ENCODE data around the gene FLRT3.

Gene FLRT3

GRCh38 chr20:14304472-14304871 is 32.9 kb downstream of the FLRT3 start:
- DNase-seq (ENCODE audit: insufficient read length, low spot score) (no peak), FAIRE-seq (no peak)
- TF ChIP-seq POLR2AphosphoS5 (IDR thresholded peaks at IDR 0.05; ENCODE audit: low read depth, low read length) (no peak), POLR2A (IDR thresholded peaks at IDR 0.05; ENCODE audit: low read depth, low read length) (no peak), SPI1 (IDR thresholded peaks at IDR 0.05; ENCODE audit: low read depth, low read length) (no peak), TAF1 (IDR thresholded peaks at IDR 0.05; ENCODE audit: low read depth, low read length) (no peak), POU2F2 (IDR thresholded peaks at IDR 0.05; ENCODE audit: low read depth, low read length) (no peak), PAX5 (IDR thresholded peaks at IDR 0.05; ENCODE audit: insufficient read depth, low read length, severe bottlenecking) (no peak)

- DNase-seq (ENCODE audit: insufficient read length, low spot score) (no peak), FAIRE-seq (no peak)
- TF ChIP-seq POLR2A (IDR thresholded peaks at IDR 0.05; ENCODE audit: low read depth, low read length) (no peak), TAF1 (IDR thresholded peaks at IDR 0.05; ENCODE audit: low read depth, low read length) (no peak), POU2F2 (IDR thresholded peaks at IDR 0.05; ENCODE audit: low read depth, low read length) (no peak), PAX5 (IDR thresholded peaks at IDR 0.05; ENCODE audit: insufficient read depth, low read length, severe bottlenecking) (no peak), SPI1 (IDR thresholded peaks at IDR 0.05; ENCODE audit: low read depth, low read length) (no peak), POLR2AphosphoS5 (IDR thresholded peaks at IDR 0.05; ENCODE audit: low read depth, low read length) (no peak)
These were observed 33.8 kb downstream of the FLRT3 start for GRCh38 chr20:14303651-14304050.

- FAIRE-seq (no peak), DNase-seq (ENCODE audit: insufficient read length, low spot score) (no peak)
- TF ChIP-seq TAF1 (IDR thresholded peaks at IDR 0.05; ENCODE audit: low read depth, low read length) (no peak), POLR2A (IDR thresholded peaks at IDR 0.05; ENCODE audit: low read depth, low read length) (no peak), POU2F2 (IDR thresholded peaks at IDR 0.05; ENCODE audit: low read depth, low read length) (no peak), SPI1 (IDR thresholded peaks at IDR 0.05; ENCODE audit: low read depth, low read length) (no peak), POLR2AphosphoS5 (IDR thresholded peaks at IDR 0.05; ENCODE audit: low read depth, low read length) (no peak), PAX5 (IDR thresholded peaks at IDR 0.05; ENCODE audit: insufficient read depth, low read length, severe bottlenecking) (no peak)
These were observed 34.3 kb downstream of the FLRT3 start for GRCh38 chr20:14303106-14303505.

GRCh38 chr20:14299831-14300230 is 37.6 kb downstream of the FLRT3 start:
- DNase-seq (ENCODE audit: insufficient read length, low spot score) (no peak), FAIRE-seq (no peak)
- TF ChIP-seq PAX5 (IDR thresholded peaks at IDR 0.05; ENCODE audit: insufficient read depth, low read length, severe bottlenecking) (no peak), POU2F2 (IDR thresholded peaks at IDR 0.05; ENCODE audit: low read depth, low read length) (no peak), POLR2AphosphoS5 (IDR thresholded peaks at IDR 0.05; ENCODE audit: low read depth, low read length) (no peak), SPI1 (IDR thresholded peaks at IDR 0.05; ENCODE audit: low read depth, low read length) (no peak), TAF1 (IDR thresholded peaks at IDR 0.05; ENCODE audit: low read depth, low read length) (no peak), POLR2A (IDR thresholded peaks at IDR 0.05; ENCODE audit: low read depth, low read length) (no peak)

GRCh38 chr20:14295770-14296309 is 41.6 kb downstream of the FLRT3 start:
- TF ChIP-seq POLR2AphosphoS5 (IDR thresholded peaks at IDR 0.05; ENCODE audit: low read depth, low read length) (no peak), POU2F2 (IDR thresholded peaks at IDR 0.05; ENCODE audit: low read depth, low read length) (no peak), PAX5 (IDR thresholded peaks at IDR 0.05; ENCODE audit: insufficient read depth, low read length, severe bottlenecking) (no peak), TAF1 (IDR thresholded peaks at IDR 0.05; ENCODE audit: low read depth, low read length) (no peak), POLR2A (IDR thresholded peaks at IDR 0.05; ENCODE audit: low read depth, low read length) (no peak), SPI1 (IDR thresholded peaks at IDR 0.05; ENCODE audit: low read depth, low read length) (no peak)
- no peak for FAIRE-seq
- no peak for DNase-seq (ENCODE audit: insufficient read length, low spot score)

GRCh38 chr20:14295238-14295637 is 42.2 kb downstream of the FLRT3 start:
- FAIRE-seq (no peak), DNase-seq (ENCODE audit: insufficient read length, low spot score) (no peak)
- TF ChIP-seq POLR2AphosphoS5 (IDR thresholded peaks at IDR 0.05; ENCODE audit: low read depth, low read length) = no peak
- peak; percentile 49 for TF ChIP-seq SPI1 (IDR thresholded peaks at IDR 0.05; ENCODE audit: low read depth, low read length)
- no peak for TF ChIP-seq TAF1 (IDR thresholded peaks at IDR 0.05; ENCODE audit: low read depth, low read length)
- TF ChIP-seq PAX5 (IDR thresholded peaks at IDR 0.05; ENCODE audit: insufficient read depth, low read length, severe bottlenecking) = no peak

- FAIRE-seq = no peak
- DNase-seq (ENCODE audit: insufficient read length, low spot score) = no peak
- TF ChIP-seq POLR2AphosphoS5 (IDR thresholded peaks at IDR 0.05; ENCODE audit: low read depth, low read length) (no peak), POU2F2 (IDR thresholded peaks at IDR 0.05; ENCODE audit: low read depth, low read length) (no peak), TAF1 (IDR thresholded peaks at IDR 0.05; ENCODE audit: low read depth, low read length) (no peak), PAX5 (IDR thresholded peaks at IDR 0.05; ENCODE audit: insufficient read depth, low read length, severe bottlenecking) (no peak), POLR2A (IDR thresholded peaks at IDR 0.05; ENCODE audit: low read depth, low read length) (no peak), SPI1 (IDR thresholded peaks at IDR 0.05; ENCODE audit: low read depth, low read length) (no peak)
These were observed 45.9 kb downstream of the FLRT3 start for GRCh38 chr20:14291502-14291901.

GRCh38 chr20:14288341-14289330 is 48.8 kb downstream of the FLRT3 start:
- no peak for TF ChIP-seq POLR2A (IDR thresholded peaks at IDR 0.05; ENCODE audit: low read depth, low read length)
- no peak for TF ChIP-seq POLR2AphosphoS5 (IDR thresholded peaks at IDR 0.05; ENCODE audit: low read depth, low read length)
- no peak for TF ChIP-seq SPI1 (IDR thresholded peaks at IDR 0.05; ENCODE audit: low read depth, low read length)
- TF ChIP-seq PAX5 (IDR thresholded peaks at IDR 0.05; ENCODE audit: insufficient read depth, low read length, severe bottlenecking) = no peak
- no peak for TF ChIP-seq POU2F2 (IDR thresholded peaks at IDR 0.05; ENCODE audit: low read depth, low read length)
- no peak for TF ChIP-seq TAF1 (IDR thresholded peaks at IDR 0.05; ENCODE audit: low read depth, low read length)
- FAIRE-seq = no peak
- no peak for DNase-seq (ENCODE audit: insufficient read length, low spot score)

GRCh38 chr20:14284443-14284842 is 53.0 kb downstream of the FLRT3 start:
- no peak for TF ChIP-seq POLR2AphosphoS5 (IDR thresholded peaks at IDR 0.05; ENCODE audit: low read depth, low read length)
- TF ChIP-seq TAF1 (IDR thresholded peaks at IDR 0.05; ENCODE audit: low read depth, low read length) = no peak
- TF ChIP-seq PAX5 (IDR thresholded peaks at IDR 0.05; ENCODE audit: insufficient read depth, low read length, severe bottlenecking) = no peak
- no peak for TF ChIP-seq POLR2A (IDR thresholded peaks at IDR 0.05; ENCODE audit: low read depth, low read length)
- no peak for TF ChIP-seq SPI1 (IDR thresholded peaks at IDR 0.05; ENCODE audit: low read depth, low read length)
- no peak for TF ChIP-seq POU2F2 (IDR thresholded peaks at IDR 0.05; ENCODE audit: low read depth, low read length)
- DNase-seq (ENCODE audit: insufficient read length, low spot score) (no peak), FAIRE-seq (no peak)
